Myocyte (in vitro differentiated cells): ENCODE measurements around the gene EMSY. TPM values are rescaled to one million over a fixed set of nuclear protein-coding genes. Genes with fewer than 3 reads are reported as not detected.

Source experiments
- DNase-seq: peaks from one replicate; pipeline ENCODE4 v3.0.0-alpha.2; 2012; ENCODE audit warnings: low read depth
- total RNA-seq: library from RNA; depleted of rRNA; stranded (reverse); fragments of >200 nt; gene quantifications from 2 replicates; pipeline ENCODE4 v1.2.3, GENCODE V29; 2014

The EMSY gene
- total RNA-seq, 1 donor from 2014 or later, result 27.1 TPM

GRCh38 chr11:76453248-76453647, 8.4 kb downstream of the EMSY start:
- DNase-seq, result no peak

- DNase-seq, result no peak
These were observed 10.5 kb downstream of the EMSY start for GRCh38 chr11:76455331-76455730.

DNA sequence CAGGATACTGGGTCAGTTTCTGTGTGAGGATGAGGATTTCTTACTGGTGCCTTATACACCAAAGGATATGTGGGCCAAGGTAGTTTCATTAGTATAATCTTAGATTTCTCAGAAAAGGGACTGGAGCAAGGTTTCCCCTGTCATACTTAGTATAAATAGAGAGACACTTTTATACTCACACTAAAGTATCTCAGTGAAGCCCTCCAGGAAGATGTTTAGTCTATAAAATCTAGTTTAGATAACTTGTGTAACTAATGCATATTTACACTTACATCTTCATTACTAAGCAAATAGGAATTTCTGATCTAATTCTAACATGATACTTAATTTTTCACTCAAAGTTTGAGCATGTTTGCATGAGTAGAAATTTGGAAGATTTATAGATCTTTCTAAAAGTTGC, 11.1 kb downstream of the EMSY start:
- no peak for DNase-seq

DNA sequence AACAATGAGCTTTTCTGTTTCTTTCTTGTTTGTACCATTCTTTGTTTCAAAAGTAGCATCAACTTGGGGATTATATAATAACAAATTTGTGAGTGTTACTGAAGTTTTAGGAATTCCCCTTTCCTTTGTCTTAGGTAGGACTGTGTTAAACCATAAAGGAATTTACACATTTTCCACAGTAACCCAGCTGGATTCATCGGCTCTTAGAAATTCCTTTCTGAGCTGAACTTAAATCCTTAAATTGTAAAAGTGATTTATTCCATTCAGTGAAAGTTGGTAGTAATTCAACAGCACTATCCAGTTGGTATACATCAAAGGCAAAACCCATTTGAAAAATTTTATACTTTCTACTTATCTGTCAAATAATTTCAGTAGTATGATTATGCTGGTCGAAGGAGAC, 11.8 kb downstream of the EMSY start:
- no peak for DNase-seq

- no peak for DNase-seq
These were observed 14.5 kb downstream of the EMSY start for GRCh38 chr11:76459299-76459698.

DNA sequence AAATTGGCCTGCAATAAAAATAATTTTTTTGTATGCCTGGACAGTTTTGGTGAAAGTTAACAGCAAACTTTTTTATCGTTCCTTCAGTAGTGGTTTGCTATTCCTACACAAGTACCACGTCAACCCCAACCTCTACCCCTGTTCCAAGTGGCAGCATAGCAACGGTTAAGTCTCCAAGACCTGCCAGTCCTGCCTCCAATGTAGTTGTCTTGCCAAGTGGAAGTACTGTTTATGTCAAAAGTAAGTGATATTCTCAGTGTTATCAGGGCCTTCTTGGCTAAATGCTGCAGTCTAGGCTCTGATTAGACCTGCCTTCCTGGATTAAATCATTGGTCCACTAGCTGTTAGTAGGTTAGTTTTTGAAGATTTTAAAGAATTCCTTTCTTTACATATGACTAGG, 15.0 kb downstream of the EMSY start:
- no peak for DNase-seq

DNA sequence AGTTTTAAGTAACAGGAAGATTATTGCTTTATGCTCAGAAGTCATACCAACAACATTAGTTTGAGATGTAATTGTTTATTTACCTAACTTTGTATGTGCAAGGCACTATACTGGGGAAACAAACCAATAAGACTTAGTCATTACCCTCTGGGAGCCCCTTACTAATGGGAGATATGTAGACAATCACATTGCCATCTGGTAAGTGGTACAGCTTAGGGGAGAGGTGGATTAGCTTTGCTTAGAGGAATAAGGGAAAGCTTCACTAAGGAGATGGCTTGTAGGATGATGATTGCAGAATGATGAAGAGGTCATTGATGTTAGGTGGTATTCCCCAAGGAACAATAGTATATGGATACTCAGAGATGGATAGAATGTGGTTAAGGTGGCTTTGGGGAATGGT, 17.5 kb downstream of the EMSY start:
- no peak for DNase-seq

DNA sequence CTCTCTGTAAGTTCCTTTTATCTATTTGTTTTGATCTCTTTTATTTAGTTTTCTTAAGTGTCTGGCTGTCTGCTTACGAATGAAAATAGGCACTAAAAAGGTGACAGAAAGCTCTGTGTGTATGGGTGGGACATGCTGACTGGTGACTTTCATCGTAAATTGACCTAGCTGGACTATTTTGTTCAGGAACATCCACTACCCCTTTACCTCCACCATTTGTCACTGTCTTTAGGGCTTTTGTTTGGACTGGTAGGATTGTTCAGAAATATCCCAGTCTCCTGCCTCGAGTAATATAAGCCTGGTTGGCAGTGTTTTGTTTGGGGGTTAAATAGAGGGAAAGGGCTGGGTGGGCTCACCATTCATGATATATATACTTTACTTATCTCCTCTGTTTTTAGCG, 20.9 kb downstream of the EMSY start:
- DNase-seq, result no peak

- no peak for DNase-seq
These were observed 21.8 kb downstream of the EMSY start for GRCh38 chr11:76466666-76467065.

GRCh38 chr11:76469141-76469540, 24.3 kb downstream of the EMSY start:
- no peak for DNase-seq

- DNase-seq, result no peak
These were observed 26.6 kb downstream of the EMSY start for GRCh38 chr11:76471382-76471781.

GRCh38 chr11:76480241-76480640, 35.4 kb downstream of the EMSY start:
- DNase-seq, result no peak

- DNase-seq, result no peak
These were observed 46.8 kb downstream of the EMSY start for GRCh38 chr11:76491644-76492043.

DNA sequence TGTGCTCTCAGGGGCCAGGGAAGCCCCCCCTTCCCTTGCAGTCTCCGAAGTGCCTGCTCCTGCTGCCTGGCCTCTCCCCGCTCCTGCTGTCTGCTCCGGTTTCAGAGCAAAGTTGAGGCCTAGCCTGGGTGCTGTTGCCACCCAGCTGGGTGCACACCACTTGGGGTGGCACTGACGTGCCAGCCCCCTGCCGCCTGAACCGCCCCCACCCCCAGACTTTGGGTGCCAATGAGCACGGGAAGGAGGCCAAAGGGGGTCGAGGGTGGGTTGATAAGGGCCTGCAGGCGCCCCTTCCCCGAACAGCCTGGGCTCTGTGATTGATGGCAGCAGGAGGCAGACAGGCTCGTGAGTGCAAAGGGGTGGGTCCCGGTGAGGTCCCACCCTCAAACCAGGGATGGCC, 48.2 kb downstream of the EMSY start:
- DNase-seq, result no peak

DNA sequence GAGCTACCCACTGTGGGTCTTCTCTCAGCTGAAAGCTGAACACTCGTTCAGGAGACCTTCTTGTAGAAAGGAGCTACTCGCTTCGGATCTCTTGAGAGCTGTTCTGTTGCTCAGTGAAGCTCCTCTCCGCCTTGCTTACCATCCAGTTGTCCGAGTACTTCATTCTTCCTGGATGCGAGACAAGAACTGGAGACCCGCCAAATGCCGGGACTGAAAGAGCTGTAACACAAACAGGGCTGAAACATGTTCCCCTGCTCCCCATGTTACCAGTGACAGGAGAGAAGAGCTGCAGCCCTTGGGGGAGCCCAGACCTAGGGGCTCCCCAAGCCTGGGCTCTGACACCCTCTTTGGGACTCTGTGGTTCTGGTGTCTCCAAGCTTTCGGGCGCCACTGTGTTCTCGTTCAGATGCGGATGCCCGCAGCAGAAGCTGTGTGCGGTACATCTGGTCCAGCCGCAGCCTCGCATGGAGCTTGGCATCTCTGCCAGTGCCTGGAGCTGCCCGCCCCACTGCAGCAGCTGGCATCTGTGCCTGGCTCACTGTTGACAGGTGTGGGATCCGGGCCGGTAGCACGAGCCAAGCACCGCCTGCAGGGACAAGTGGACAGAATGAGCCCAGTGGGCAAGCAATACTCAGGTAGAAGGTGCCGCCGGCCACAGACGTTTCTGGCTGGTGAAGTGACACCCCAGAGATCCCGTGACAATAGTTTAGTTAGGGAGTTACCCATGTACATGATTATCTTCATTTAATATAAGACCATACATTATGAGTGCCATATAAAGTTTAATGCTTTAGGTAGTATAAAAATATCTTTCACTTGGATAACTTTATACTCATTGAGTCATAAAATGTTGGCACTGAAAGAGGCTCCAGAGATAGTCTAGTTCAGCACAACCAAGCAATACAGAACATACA, 49.1 kb downstream of the EMSY start:
- no peak for DNase-seq

GRCh38 chr11:76495019-76495418, 50.2 kb downstream of the EMSY start:
- DNase-seq, result no peak

- DNase-seq, result no peak
These were observed 51.4 kb downstream of the EMSY start for GRCh38 chr11:76496174-76496573.

GRCh38 chr11:76501526-76502202, 56.8 kb downstream of the EMSY start:
- no peak for DNase-seq

DNA sequence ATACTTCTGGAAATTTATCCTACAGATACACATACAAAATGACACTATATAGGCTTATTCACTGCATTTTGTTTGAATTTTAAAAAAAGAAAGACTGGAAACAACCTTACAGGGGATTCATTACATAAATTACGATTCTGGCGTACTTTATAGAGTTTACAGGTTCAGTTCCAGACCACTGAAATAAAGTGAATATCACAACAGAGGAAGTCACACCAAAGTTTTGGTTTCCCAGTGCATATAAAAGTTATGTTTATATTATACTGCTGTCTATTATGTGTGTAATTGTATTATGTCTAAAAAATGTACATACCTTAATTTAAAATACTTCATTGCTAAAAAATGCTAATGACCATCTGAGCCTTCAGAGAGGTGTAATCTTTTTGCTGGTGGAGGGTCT, 62.0 kb downstream of the EMSY start:
- DNase-seq, result no peak

- DNase-seq, result no peak
These were observed 65.5 kb downstream of the EMSY start for GRCh38 chr11:76510060-76511047.

DNA sequence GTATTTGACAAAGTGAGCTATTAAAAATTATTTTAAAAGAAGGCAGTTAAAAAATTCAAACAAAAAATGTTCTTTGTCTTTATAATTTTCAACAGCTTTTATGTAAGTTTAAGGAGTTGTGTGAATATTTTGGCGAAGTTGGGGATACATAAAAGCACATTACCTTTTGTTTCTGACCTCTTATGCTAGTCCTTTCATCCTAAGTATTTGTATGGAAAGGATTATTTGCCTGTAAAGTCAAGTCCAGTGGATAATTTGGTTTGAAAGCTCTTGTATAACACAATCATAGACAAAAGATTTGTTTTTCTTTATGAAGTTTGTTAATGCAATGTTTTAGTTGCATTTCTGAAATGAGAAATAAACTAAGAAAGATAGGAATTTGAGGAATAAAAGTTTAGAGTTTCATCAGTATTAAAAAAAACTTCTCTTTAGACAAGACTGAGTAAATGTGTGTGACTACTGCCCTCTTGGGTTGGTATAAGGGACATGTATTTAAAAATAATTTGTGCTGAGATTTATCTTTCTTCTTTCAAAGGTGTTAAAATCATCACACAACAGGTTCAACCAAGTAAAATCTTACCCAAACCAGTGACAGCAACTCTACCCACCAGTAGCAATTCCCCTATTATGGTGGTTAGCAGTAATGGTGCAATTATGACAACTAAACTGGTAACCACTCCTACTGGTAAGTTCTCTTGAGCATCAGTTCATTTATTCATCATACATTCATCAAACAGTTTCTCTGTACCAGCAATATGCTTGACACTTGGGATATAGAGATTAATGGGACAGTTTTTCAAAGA, 68.2 kb downstream of the EMSY start:
- peak; percentile 22 for DNase-seq
